HG03280 (cell line): ENCODE data around the gene MFSD1.
"Not testable (repeated sequence)": the region's sequence is repeated elsewhere in the genome, so short reads cannot be mapped to it uniquely, and the experiment has no call there.

ENCODE experiments used
- ATAC-seq: cut with Tn5 transposase; IDR thresholded peaks from one replicate; pipeline ENCODE4 v1.9.1; 2021; ENCODE audit warnings: mild to moderate bottlenecking, moderate library complexity; ENCODE audit not compliant: unreplicated experiment

Gene MFSD1

DNA sequence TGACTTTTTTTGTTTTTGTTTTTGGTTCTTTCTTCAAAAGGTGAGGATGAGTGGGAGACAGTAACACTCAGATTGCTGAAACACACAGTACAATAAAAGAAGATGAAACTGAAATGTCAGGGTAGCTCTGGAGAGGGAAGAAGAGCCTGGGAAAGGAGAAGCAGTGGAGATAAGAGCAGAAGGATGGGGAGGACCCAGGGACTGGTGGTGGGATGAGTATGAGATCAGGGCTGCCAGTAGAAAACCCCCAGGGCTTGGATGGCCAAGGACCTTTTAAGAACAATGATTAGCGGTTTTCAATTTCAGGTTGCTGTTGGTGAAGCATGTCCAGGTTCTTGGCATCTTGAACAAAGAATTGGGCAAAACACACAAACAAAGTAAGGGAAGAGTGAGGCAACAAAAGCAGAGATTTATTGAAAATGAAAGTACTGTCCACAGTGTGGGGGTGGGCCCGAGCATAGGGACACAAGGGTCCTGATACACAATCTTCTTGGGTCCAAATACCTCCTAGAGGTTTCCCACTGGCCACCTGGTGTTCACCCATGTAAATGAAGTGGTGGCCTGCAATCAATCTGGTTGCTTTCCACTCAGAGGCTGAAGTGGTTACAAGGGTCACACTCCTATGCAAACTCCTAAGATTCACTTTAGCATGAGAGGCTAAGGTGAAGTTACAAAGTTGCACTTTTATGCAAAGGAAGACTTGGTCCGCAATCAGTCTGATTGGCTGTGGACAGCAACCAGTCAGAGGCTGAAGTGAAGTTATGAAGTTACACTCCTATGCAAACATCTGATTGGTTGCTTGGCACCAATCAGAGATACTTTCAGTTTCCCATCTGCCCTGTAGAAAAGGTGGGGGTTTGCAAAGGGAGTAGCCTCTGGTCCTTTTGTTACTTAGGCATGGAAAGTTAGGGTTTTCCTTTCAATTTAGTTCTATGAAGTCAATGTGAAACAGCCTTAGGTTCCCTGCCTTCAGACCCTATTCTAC lies 26.1 kb upstream of the MFSD1 start:
- peak; percentile 61 for ATAC-seq

- ATAC-seq = no peak
These were observed 25.3 kb upstream of the MFSD1 start for GRCh38 chr3:158776531-158776930.

- ATAC-seq = no peak
These were observed 24.5 kb upstream of the MFSD1 start for GRCh38 chr3:158777161-158777873.

- no peak for ATAC-seq
These were observed 21.1 kb upstream of the MFSD1 start for GRCh38 chr3:158780766-158781165.

GRCh38 chr3:158781191-158781590 lies 20.7 kb upstream of the MFSD1 start:
- ATAC-seq = no peak

DNA sequence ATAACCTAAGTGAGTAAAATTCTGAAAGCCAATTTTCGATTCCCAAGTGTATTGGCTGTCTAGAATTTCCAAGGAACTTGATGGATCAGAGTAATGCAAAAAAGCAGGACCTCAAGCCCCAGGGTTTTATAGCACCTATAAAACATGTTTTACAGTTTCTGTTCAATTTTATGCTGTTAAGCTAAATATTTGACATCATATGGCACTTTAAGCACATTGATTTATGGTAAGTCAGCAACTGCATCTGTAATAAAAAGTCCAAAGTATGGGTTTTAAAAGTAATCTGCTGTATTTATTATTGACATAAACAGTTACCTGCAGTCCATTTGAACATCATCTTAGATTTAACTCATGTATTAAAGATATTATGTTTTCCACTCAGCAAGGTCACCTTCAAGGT lies 20.0 kb upstream of the MFSD1 start:
- no peak for ATAC-seq

DNA sequence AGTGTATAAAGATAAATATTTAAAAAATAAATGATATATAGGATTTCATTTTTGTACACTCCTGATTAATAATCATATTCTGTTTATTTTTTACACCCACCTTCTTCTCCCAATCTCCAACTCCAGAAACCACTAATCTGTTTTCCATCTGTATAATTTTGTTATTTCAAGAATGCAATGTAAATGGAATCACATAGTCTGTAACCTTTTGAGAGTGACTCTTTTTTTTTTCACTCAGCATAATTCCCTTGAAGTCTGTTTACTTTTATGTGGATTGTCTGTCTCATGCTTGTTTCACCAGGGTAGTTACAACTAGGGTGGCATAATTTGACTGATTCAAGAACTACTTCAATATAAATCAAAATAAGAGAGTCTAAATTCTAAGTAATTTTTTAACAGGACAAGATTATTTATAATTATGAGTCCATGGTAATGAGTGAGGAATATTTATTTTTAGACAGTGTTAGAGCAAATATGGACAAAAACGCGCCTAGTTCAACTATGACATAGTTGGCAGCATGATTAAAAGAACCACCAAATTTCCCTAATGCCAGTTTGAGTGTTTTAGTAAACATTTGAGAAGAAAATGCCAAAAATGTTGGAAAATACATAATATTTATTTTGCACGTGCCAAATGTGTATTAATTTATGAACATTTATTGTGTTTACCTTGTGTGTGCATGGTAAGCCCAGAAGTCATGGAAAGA lies 19.4 kb upstream of the MFSD1 start:
- ATAC-seq = no peak

DNA sequence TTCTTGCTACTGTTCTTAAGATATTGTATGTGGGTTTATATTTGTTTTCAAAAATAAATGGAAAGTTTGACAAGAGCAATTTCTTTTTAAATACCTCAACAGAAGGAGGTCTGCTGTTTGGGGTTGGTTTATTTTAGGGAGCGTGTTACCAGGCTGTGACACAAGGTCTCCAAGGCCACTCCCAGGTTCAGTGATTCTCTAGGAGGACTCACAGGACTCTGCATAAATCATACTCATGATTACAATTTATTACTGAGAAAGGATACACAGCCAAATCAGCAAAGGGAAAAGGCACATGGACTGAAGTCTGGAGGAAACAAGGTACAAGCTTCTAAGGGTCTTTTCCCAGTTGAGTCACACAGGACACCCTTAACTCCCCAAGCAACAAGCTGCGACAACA lies 18.8 kb upstream of the MFSD1 start:
- ATAC-seq = no peak

- no peak for ATAC-seq
These were observed 15.9 kb upstream of the MFSD1 start for GRCh38 chr3:158785972-158786371.

- no peak for ATAC-seq
These were observed 13.4 kb upstream of the MFSD1 start for GRCh38 chr3:158788446-158788845.

- ATAC-seq = no peak
These were observed 12.3 kb upstream of the MFSD1 start for GRCh38 chr3:158789592-158789991.

- ATAC-seq = peak; percentile 70
These were observed 10.8 kb upstream of the MFSD1 start for GRCh38 chr3:158790901-158791589.

DNA sequence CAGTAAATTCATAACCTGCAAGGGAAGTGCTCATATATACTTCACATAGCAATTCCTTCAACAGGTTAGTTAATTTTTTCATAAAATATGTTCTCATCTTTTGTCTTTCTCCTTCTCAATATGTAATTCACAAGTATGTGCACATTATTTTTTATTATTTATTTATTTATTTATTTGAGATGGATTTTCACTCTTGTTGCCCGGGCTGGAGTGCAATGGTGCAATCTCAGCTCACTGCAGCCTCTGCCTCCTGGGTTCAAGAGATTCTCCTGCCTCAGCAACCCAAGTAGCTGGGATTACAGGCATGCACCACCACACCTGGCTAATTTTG lies 10.3 kb upstream of the MFSD1 start:
- not testable (repeated sequence) for ATAC-seq

DNA sequence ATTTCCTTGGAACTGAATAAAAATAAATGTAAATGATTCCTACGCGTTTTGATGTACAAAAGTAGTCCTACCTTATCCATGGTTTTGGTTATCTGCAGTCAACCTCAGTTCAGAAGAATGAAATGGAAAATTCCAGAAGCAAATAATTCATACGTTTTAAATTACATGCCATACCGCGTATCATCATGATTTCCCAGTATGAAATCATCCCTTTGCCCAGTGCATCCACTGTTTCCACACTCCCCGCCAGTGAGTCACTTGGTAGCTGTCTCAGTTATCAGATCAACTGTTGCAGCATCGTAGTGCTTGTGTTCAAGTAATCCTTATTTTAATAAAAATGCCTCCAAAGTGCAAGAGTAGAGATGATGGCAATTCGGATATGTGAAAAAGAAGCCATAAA lies 9.1 kb upstream of the MFSD1 start:
- ATAC-seq = no peak

DNA sequence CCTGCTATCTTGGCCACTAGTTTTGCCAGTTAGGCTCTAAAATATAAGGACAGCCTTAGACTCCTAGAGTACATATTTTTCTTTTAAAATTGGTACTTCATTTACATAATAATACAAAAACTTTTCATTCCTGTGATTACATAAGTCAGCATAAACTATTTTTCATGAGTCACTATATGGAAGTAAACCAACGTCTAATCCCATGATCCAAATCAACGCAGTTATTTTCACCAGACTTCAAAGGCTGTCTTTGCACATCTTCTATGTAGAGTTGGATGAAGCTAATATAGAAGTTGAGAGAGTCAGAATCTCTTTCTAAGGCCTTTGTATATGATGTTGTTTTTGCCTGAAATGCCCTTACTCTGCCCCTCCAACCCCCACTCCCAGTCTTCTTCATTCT lies 7.6 kb upstream of the MFSD1 start:
- ATAC-seq = no peak

DNA sequence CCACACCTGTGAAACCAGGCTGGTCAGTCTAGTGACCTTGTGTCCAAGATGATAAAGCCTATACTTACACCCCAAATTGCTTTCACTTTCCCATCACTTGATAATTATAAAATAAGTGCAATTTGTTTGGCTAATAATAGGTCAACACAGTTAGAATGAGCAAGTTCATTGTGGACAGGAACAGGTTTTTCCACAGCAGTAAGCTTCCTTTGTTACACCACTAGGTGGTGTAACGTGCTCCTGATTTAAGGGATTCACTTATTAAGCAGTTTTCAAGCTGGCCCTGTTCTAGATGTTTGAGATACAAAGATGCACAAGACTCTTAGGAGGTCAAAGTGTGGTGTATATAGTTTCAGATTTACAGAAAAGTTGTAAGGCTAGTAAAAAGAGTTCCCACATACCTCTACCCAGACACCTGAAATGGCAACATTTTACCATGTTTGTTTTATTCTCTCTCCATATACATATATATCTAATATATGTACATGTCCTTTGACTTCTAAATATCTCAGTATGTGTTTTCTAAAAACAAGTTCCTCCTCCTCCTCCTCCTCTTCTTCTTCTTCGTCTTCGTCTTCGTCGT lies 6.8 kb upstream of the MFSD1 start:
- peak; percentile 77 for ATAC-seq

GRCh38 chr3:158801201-158801600 lies 653 bp upstream of the MFSD1 start:
- no peak for ATAC-seq

DNA sequence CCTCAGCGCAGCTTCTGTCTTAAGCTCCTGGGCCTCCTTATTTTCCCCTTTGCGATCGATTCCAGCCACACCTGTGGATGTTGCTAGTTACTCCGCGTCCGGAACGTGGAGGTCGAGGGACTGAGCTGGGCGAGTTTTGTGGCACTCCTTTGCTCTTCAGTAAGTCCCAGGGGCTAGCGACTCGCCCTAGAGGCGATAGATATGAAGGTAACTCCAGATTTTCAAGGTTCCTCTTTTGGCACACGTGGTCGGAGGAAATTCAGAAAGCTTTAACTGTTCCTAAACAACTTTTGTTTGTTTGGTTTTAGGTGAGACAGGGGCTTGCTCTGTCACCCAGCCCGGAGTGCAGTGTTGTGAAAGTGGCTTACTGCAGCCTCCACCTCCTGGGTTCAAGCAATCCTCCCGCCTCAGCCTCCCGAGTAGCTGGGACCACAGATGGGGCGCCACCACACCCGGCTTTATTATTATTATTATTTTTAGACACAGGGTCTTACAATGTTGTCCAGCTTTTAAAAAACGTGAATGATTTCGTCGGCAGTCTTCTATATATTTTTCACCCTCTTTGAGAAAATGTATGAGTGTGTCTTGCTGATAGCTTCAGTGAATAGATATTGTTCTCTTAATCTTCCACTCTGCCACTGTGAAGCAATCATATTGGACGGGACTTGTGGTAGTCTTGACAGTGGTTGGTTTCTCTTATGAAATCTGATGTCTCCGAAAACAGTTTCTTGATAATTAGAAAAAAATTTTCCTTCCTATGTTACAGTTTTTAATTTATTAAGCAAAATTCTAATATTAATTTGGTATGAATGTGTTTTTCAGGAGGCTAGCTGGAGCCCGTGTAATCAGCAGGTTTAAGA lies 785 bp downstream of the MFSD1 start:
- peak; percentile 39 for ATAC-seq

GRCh38 chr3:158804441-158804840 lies 2.6 kb downstream of the MFSD1 start:
- ATAC-seq = no peak

- ATAC-seq = no peak
These were observed 6.8 kb downstream of the MFSD1 start for GRCh38 chr3:158808697-158809096.
